WTC11 (cell line): ENCODE results near the gene LELP1. TPM values are rescaled to one million over a fixed set of nuclear protein-coding genes. Genes with fewer than 3 reads are reported as not detected.

ENCODE experiments used
- ATAC-seq: fragments of 200-7000 bp; cut with Tn5 transposase; 2 replicates; pipeline ENCODE4 v1.10.0; 2021; ENCODE audit warnings: mild to moderate bottlenecking, moderate library complexity
- CTCF ChIA-PET: fragments of 300-600 bp; sonication (Branson Sonifier 250); formaldehyde crosslinking; loops from one replicate; lab custom pipeline; 2021; ENCODE audit warnings: antibody characterized with exemption; lab: Charles Lee
- POLR2A ChIA-PET: fragments of 350-600 bp; sonication (Branson Sonifier 250); formaldehyde crosslinking; loops from one replicate; lab custom pipeline; 2021; ENCODE audit warnings: antibody characterized with exemption; lab: Charles Lee
- DNase-seq: peaks from one replicate; pipeline ENCODE4 v3.0.0; 2021; ENCODE audit warnings: low spot score
- H3K27ac Mint-ChIP-seq: 2 replicates; pipeline ENCODE4 v1.8.0; 2021; ENCODE audit warnings: mixed read lengths
- H3K27me3 Mint-ChIP-seq: 2 replicates; pipeline ENCODE4 v1.8.0; 2021; ENCODE audit warnings: low read depth, mild to moderate bottlenecking, moderate library complexity, mixed read lengths
- H3K36me3 Mint-ChIP-seq: 2 replicates; pipeline ENCODE4 v1.8.0; 2021; ENCODE audit warnings: mixed read lengths
- H3K4me1 Mint-ChIP-seq: 2 replicates; pipeline ENCODE4 v1.8.0; 2022; ENCODE audit warnings: mixed read lengths
- H3K4me3 Mint-ChIP-seq: 2 replicates; pipeline ENCODE4 v1.8.0; 2021; ENCODE audit warnings: mild to moderate bottlenecking, moderate library complexity, mixed read lengths
- H3K9me3 Mint-ChIP-seq: 2 replicates; pipeline ENCODE4 v1.8.0; 2021; ENCODE audit warnings: mixed read lengths
- ARID4B ChIP-seq: sonication (generic); formaldehyde crosslinking; IDR thresholded peaks from 2 replicates; pipeline ENCODE4 v1.8.0; 2023; ENCODE audit warnings: missing genetic modification reagents, mild to moderate bottlenecking, borderline replicate concordance
- CREM ChIP-seq: sonication (generic); formaldehyde crosslinking; IDR thresholded peaks from 2 replicates; pipeline ENCODE4 v1.8.1; 2022; ENCODE audit warnings: mild to moderate bottlenecking, missing genetic modification reagents, moderate library complexity
- E2F4 ChIP-seq: sonication (generic); formaldehyde crosslinking; IDR thresholded peaks from 2 replicates; pipeline ENCODE4 v1.8.1; 2022; ENCODE audit warnings: low read depth, mild to moderate bottlenecking, moderate library complexity, missing genetic modification reagents, borderline replicate concordance
- E2F5 ChIP-seq: sonication (generic); formaldehyde crosslinking; IDR thresholded peaks from 2 replicates; pipeline ENCODE4 v1.8.1; 2022; ENCODE audit warnings: mild to moderate bottlenecking, moderate library complexity, missing genetic modification reagents
- EMX1 ChIP-seq: fragments of 250-450 bp; sonication (Bioruptor Pico); IDR thresholded peaks from 2 replicates; pipeline ENCODE4 v1.8.0; 2021; ENCODE audit warnings: mild to moderate bottlenecking
- ERG ChIP-seq: fragments of 250-450 bp; sonication (Bioruptor Pico); IDR thresholded peaks from 2 replicates; pipeline ENCODE4 v1.8.0; 2021; ENCODE audit warnings: mild to moderate bottlenecking
- ETV6 ChIP-seq: sonication (generic); formaldehyde crosslinking; IDR thresholded peaks from 2 replicates; pipeline ENCODE4 v1.8.1; 2022; ENCODE audit warnings: mild to moderate bottlenecking, missing genetic modification reagents
- FOXP4 ChIP-seq: sonication (generic); formaldehyde crosslinking; IDR thresholded peaks from 2 replicates; pipeline ENCODE4 v1.8.0; 2022; ENCODE audit warnings: mild to moderate bottlenecking, missing genetic modification reagents
- IRF2 ChIP-seq: sonication (generic); formaldehyde crosslinking; IDR thresholded peaks from 2 replicates; pipeline ENCODE4 v1.8.0; 2022; ENCODE audit warnings: low read depth, missing genetic modification reagents, borderline replicate concordance
- MAX ChIP-seq: sonication (generic); formaldehyde crosslinking; IDR thresholded peaks from 2 replicates; pipeline ENCODE4 v1.8.0; 2022; ENCODE audit warnings: mild to moderate bottlenecking, missing genetic modification reagents
- NFE2L1 ChIP-seq: sonication (generic); formaldehyde crosslinking; IDR thresholded peaks from 2 replicates; pipeline ENCODE4 v1.8.1; 2023; ENCODE audit warnings: missing genetic modification reagents
- SMAD4 ChIP-seq: sonication (generic); formaldehyde crosslinking; IDR thresholded peaks from 2 replicates; pipeline ENCODE4 v1.8.0; 2022; ENCODE audit warnings: mild to moderate bottlenecking, missing genetic modification reagents
- STAT6 ChIP-seq: sonication (generic); formaldehyde crosslinking; conservative IDR thresholded peaks from 2 replicates; pipeline ENCODE4 v1.8.1; 2023; ENCODE audit warnings: mild to moderate bottlenecking, low read depth, missing genetic modification reagents, moderate library complexity
- TCF7 ChIP-seq: sonication (generic); formaldehyde crosslinking; IDR thresholded peaks from 2 replicates; pipeline ENCODE4 v1.8.0; 2022; ENCODE audit warnings: mild to moderate bottlenecking, low read depth, missing genetic modification reagents, moderate library complexity
- ZBTB21 ChIP-seq: sonication (generic); formaldehyde crosslinking; IDR thresholded peaks from 2 replicates; pipeline ENCODE4 v1.8.1; 2023; ENCODE audit warnings: mild to moderate bottlenecking, missing genetic modification reagents, borderline replicate concordance
- ZMAT4 ChIP-seq: fragments of 250-450 bp; sonication (Bioruptor Pico); IDR thresholded peaks from 2 replicates; pipeline ENCODE4 v1.9.0; 2021; ENCODE audit warnings: mild to moderate bottlenecking
- ZNF232 ChIP-seq: sonication (generic); formaldehyde crosslinking; IDR thresholded peaks from 2 replicates; pipeline ENCODE4 v1.8.0; 2022; ENCODE audit warnings: mild to moderate bottlenecking, missing genetic modification reagents
- ZNF281 ChIP-seq: sonication (generic); formaldehyde crosslinking; IDR thresholded peaks from 2 replicates; pipeline ENCODE4 v1.8.0; 2023; ENCODE audit warnings: mild to moderate bottlenecking, missing genetic modification reagents
- total RNA-seq: library from RNA; stranded (reverse); gene quantifications from 3 replicates; pipeline ENCODE4 v1.2.3, GENCODE V29; 2021

Gene LELP1
- total RNA-seq, 1 experiment from 2014 or later, result not detected

GRCh38 chr1:153155541-153155940, 47.7 kb upstream of the LELP1 start (continued):
- TF ChIP-seq SMAD4 (CRISPR knock-in tag), result no peak
- TF ChIP-seq EMX1 (CRISPR knock-in tag), result no peak
- no peak for TF ChIP-seq ARID4B
- no peak for TF ChIP-seq NFE2L1 (CRISPR knock-in tag)
- TF ChIP-seq E2F4 (CRISPR knock-in tag), result no peak
- no peak for TF ChIP-seq MAX
- TF ChIP-seq CREM (CRISPR knock-in tag), result no peak
- TF ChIP-seq IRF2 (CRISPR knock-in tag), result no peak
- TF ChIP-seq, all 79 proteins: peak for 0

- no peaks in the 10 kb centered on the region for H3K4me1 Mint-ChIP-seq
- peaks cover 32% of the 10 kb centered on the region for H3K9me3 Mint-ChIP-seq
- DNase-seq, result no peak
- H3K27me3 Mint-ChIP-seq, result peaks cover 10% of the 10 kb centered on the region
- no peak overlapping the region for H3K27ac Mint-ChIP-seq
- no peak for TF ChIP-seq ZNF281 (CRISPR knock-in tag)
- H3K36me3 Mint-ChIP-seq, result no peaks in the 10 kb centered on the region
- POLR2A ChIA-PET, result no interaction called here
- CTCF ChIA-PET, result no interaction called here
- ATAC-seq, result no peak
- no peak overlapping the region for H3K4me3 Mint-ChIP-seq
These were observed 34.5 kb upstream of the LELP1 start for GRCh38 chr1:153168686-153169085.

- peaks cover 6% of the 10 kb centered on the region for H3K27me3 Mint-ChIP-seq
- TF ChIP-seq TCF7 (CRISPR knock-in tag), result no peak
- TF ChIP-seq ETV6 (CRISPR knock-in tag), result no peak
- TF ChIP-seq ERG (CRISPR knock-in tag), result no peak
- TF ChIP-seq ZMAT4 (CRISPR knock-in tag), result no peak
- no peak for TF ChIP-seq ZBTB21 (CRISPR knock-in tag)
- TF ChIP-seq STAT6 (CRISPR knock-in tag), result no peak
- no peak for TF ChIP-seq ZNF232 (CRISPR knock-in tag)
- no peak for TF ChIP-seq E2F5 (CRISPR knock-in tag)
- no peak for TF ChIP-seq FOXP4 (CRISPR knock-in tag)
- H3K9me3 Mint-ChIP-seq, result peaks cover 17% of the 10 kb centered on the region
- CTCF ChIA-PET, result no interaction called here
- no peaks in the 10 kb centered on the region for H3K4me1 Mint-ChIP-seq
- no peak overlapping the region for H3K4me3 Mint-ChIP-seq
- DNase-seq (no peak), ATAC-seq (no peak)
- POLR2A ChIA-PET, result no interaction called here
- H3K27ac Mint-ChIP-seq, result no peak overlapping the region
- no peaks in the 10 kb centered on the region for H3K36me3 Mint-ChIP-seq
These were observed 28.6 kb upstream of the LELP1 start for GRCh38 chr1:153174624-153175023.
